ENCODE results near the gene FKBP14. TPM values are rescaled to one million over a fixed set of nuclear protein-coding genes. Genes with fewer than 3 reads are reported as not detected.

The FKBP14 gene
- total and polyA plus RNA-seq, 9 of the 15 experiments (the other 6 are each of a cell fraction or from before 2014, with no cell fraction given): 5.3 to 27.9 (median 14.3) TPM

GRCh38 chr7:29976673-29977415 lies 49.7 kb downstream of the FKBP14 start:
- H3K27me3 ChIP-seq (ENCODE audit: control insufficient read depth in 2 of 2, insufficient read depth in 2 of 2, low read length in 2 of 2): peaks cover 0 to 5% of the 10 kb centered on the region in 2 experiments; a peak in 1 of 5 replicates
- DNase-seq (ENCODE audit: extremely low read depth in 1 of 4, low spot score in 3 of 4) (no peak), FAIRE-seq (no peak), ATAC-seq (no peak)
- H4K20me1 ChIP-seq (replicated peaks; ENCODE audit: control insufficient read depth, insufficient read depth, low read length): no peaks in the 10 kb centered on the region
- POLR2A ChIA-PET: interaction anchor here (0.6 kb wide), 1 partner anchor 15 kb away, joined by 4 read pairs; no protein-coding TSS in a partner anchor
- no peaks in the 10 kb centered on the region for H3K36me3 ChIP-seq (ENCODE audit: control insufficient read depth, insufficient read depth, low read length)
- H3K79me2 ChIP-seq (ENCODE audit: control insufficient read depth, insufficient read depth, low read length): no peaks in the 10 kb centered on the region
- H3K9ac ChIP-seq (ENCODE audit: insufficient read depth in 1 of 2, low read depth in 2 of 2, low read length in 2 of 2): no peak overlapping the region
- no TSS peak for BruUV-seq (replicated peaks)
- intact Hi-C loops (cut with micrococcal nuclease): no loop called here
- CTCF ChIA-PET (ENCODE audit: low intra/inter-chr PET ratio): interaction anchor here (0.6 kb wide), 1 partner anchor 573 kb away, joined by 3 read pairs; no protein-coding TSS in a partner anchor
- no peaks in the 10 kb centered on the region for H3K4me1 ChIP-seq (replicated peaks in 1 of 2; ENCODE audit: control insufficient read depth in 2 of 2, insufficient read depth in 2 of 2, low read length in 2 of 2)
- 47% methylated on average over 6 of the region's 6 CpGs for whole genome bisulfite sequencing (ENCODE audit: insufficient coverage, low coverage, missing lambda C conversion rate)
- in situ Hi-C loops (cut with MboI): no loop called here
- no peak overlapping the region for H3K4me2 ChIP-seq (ENCODE audit: insufficient read depth, low read length)
- no peak overlapping the region for H2AFZ ChIP-seq (ENCODE audit: low read depth, low read length)
- no peaks in the 10 kb centered on the region for H3K9me3 ChIP-seq (replicated peaks; ENCODE audit: control insufficient read depth, insufficient read depth, low read depth, low read length)
- no peak overlapping the region for H3K27ac ChIP-seq (ENCODE audit: extremely low read depth, low read depth, low read length)
- H3K9me1 ChIP-seq (ENCODE audit: control insufficient read depth, insufficient read depth, low read length): no peaks in the 10 kb centered on the region
- TF ChIP-seq JUN (IDR thresholded peaks at IDR 0.05; ENCODE audit: borderline replicate concordance, low read depth, low read length): no peak
- TF ChIP-seq JUN (CRISPR knock-in tag; IDR thresholded peaks at IDR 0.05; ENCODE audit: borderline replicate concordance): no peak
- no peak for TF ChIP-seq MCM3 (IDR thresholded peaks at IDR 0.05)
- TF ChIP-seq ATF2 (CRISPR knock-in tag; IDR thresholded peaks at IDR 0.05): no peak
- TF ChIP-seq HOXB6 (CRISPR knock-in tag; IDR thresholded peaks at IDR 0.05; ENCODE audit: borderline replicate concordance): no peak
- TF ChIP-seq BHLHE40 (IDR thresholded peaks at IDR 0.05; ENCODE audit: low read length): no peak
- no peak for TF ChIP-seq TAF7 (tag; IDR thresholded peaks at IDR 0.05)
- no peak for TF ChIP-seq MCM7 (IDR thresholded peaks at IDR 0.05)
- TF ChIP-seq SP2 (IDR thresholded peaks at IDR 0.05; ENCODE audit: extremely low read depth, low read depth, low read length, poor library complexity, severe bottlenecking): no peak
- TF ChIP-seq ETV5 (CRISPR knock-in tag; IDR thresholded peaks at IDR 0.05; ENCODE audit: low read depth): no peak
- TF ChIP-seq ELK1 (CRISPR knock-in tag; IDR thresholded peaks at IDR 0.05): no peak
- TF ChIP-seq XRCC4 (IDR thresholded peaks at IDR 0.05; ENCODE audit: extremely low read depth, insufficient read depth, insufficient read length): no peak
- no peak for TF ChIP-seq SMAD4 (CRISPR knock-in tag; conservative IDR thresholded peaks at IDR 0.05)
- TF ChIP-seq ZNF184 (CRISPR knock-in tag; IDR thresholded peaks at IDR 0.05): no peak
- TF ChIP-seq, protein P1, sequence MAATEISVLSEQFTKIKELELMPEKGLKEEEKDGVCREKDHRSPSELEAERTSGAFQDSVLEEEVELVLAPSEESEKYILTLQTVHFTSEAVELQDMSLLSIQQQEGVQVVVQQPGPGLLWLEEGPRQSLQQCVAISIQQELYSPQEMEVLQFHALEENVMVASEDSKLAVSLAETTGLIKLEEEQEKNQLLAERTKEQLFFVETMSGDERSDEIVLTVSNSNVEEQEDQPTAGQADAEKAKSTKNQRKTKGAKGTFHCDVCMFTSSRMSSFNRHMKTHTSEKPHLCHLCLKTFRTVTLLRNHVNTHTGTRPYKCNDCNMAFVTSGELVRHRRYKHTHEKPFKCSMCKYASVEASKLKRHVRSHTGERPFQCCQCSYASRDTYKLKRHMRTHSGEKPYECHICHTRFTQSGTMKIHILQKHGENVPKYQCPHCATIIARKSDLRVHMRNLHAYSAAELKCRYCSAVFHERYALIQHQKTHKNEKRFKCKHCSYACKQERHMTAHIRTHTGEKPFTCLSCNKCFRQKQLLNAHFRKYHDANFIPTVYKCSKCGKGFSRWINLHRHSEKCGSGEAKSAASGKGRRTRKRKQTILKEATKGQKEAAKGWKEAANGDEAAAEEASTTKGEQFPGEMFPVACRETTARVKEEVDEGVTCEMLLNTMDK (IDR thresholded peaks at IDR 0.05; ENCODE audit: borderline replicate concordance, insufficient read depth, low read depth, low read length, poor library complexity, severe bottlenecking): no peak
- TF ChIP-seq ZNF644 (tag; IDR thresholded peaks at IDR 0.05; ENCODE audit: low read depth): no peak
- H3K4me3 ChIP-seq: no peak overlapping the region
